Activated naive CD8-positive, alpha-beta T cell treated with anti-CD3 and anti-CD28 coated beads for 36 hours (primary cell): Measurements from ENCODE around the gene GNG11. TPM values are rescaled to one million over a fixed set of nuclear protein-coding genes. Genes with fewer than 3 reads are reported as not detected.
"Not testable (repeated sequence)": the region's sequence is repeated elsewhere in the genome, so short reads cannot be mapped to it uniquely, and the experiment has no call there.

Experiments used
- DNase-seq: peaks from one replicate; pipeline ENCODE4 v3.0.0; 2021
- H3K27ac Mint-ChIP-seq: one replicate; pipeline ENCODE4 v1.8.0; 2022; ENCODE audit warnings: mild to moderate bottlenecking, moderate library complexity, mixed read lengths
- H3K27me3 Mint-ChIP-seq: one replicate; pipeline ENCODE4 v1.8.0; 2022; ENCODE audit warnings: mild to moderate bottlenecking, mixed read lengths
- H3K36me3 Mint-ChIP-seq: one replicate; pipeline ENCODE4 v1.8.0; 2021; ENCODE audit warnings: mild to moderate bottlenecking, mixed read lengths
- H3K4me1 Mint-ChIP-seq: one replicate; pipeline ENCODE4 v1.8.0; 2021; ENCODE audit warnings: mixed read lengths
- H3K4me3 Mint-ChIP-seq: one replicate; pipeline ENCODE4 v1.8.0; 2022; ENCODE audit warnings: mild to moderate bottlenecking, moderate library complexity, mixed read lengths
- H3K9me3 Mint-ChIP-seq: one replicate; pipeline ENCODE4 v1.8.0; 2022; ENCODE audit warnings: mixed read lengths
- total RNA-seq, 2 experiments: library from RNA; stranded (reverse); gene quantifications; one replicate each; pipeline ENCODE4 v1.2.3, GENCODE V29; 2021

The GNG11 gene
- total RNA-seq, 2 experiments from 2014 or later: not detected

- peaks cover 50% of the 10 kb centered on the region for H3K27me3 Mint-ChIP-seq
- no peak overlapping the region for H3K27ac Mint-ChIP-seq
- no peaks in the 10 kb centered on the region for H3K9me3 Mint-ChIP-seq
- no peak overlapping the region for H3K4me3 Mint-ChIP-seq
- no peaks in the 10 kb centered on the region for H3K4me1 Mint-ChIP-seq
- DNase-seq: no peak
- no peaks in the 10 kb centered on the region for H3K36me3 Mint-ChIP-seq
Measured at GRCh38 chr7:93895859-93896600, 25.5 kb upstream of the GNG11 start.

- H3K4me1 Mint-ChIP-seq: no peaks in the 10 kb centered on the region
- no peak overlapping the region for H3K27ac Mint-ChIP-seq
- H3K27me3 Mint-ChIP-seq: peaks cover 36% of the 10 kb centered on the region
- no peak overlapping the region for H3K4me3 Mint-ChIP-seq
- H3K36me3 Mint-ChIP-seq: no peaks in the 10 kb centered on the region
- no peaks in the 10 kb centered on the region for H3K9me3 Mint-ChIP-seq
- no peak for DNase-seq
Measured at GRCh38 chr7:93897680-93898079, 23.9 kb upstream of the GNG11 start.

GRCh38 chr7:93902777-93903423 lies 18.6 kb upstream of the GNG11 start:
- no peak for DNase-seq
- Mint-ChIP-seq H3K9me3 (no peaks in the 10 kb centered on the region), H3K4me1 (no peaks in the 10 kb centered on the region), H3K4me3 (no peak overlapping the region), H3K27ac (no peak overlapping the region), H3K36me3 (no peaks in the 10 kb centered on the region), H3K27me3 (peaks cover 25% of the 10 kb centered on the region)

GRCh38 chr7:93906267-93906666 lies 15.3 kb upstream of the GNG11 start, which contains the start of gene GNGT1:
Gene GNGT1 (plus strand): TSS chr7:93906567. CDS start chr7:93906747, 180 bp downstream.
- no peaks in the 10 kb centered on the region for H3K4me1 Mint-ChIP-seq

GRCh38 chr7:93910076-93910994 lies 11.2 kb upstream of the GNG11 start:
- no peak overlapping the region for H3K27ac Mint-ChIP-seq
- H3K36me3 Mint-ChIP-seq: no peaks in the 10 kb centered on the region
- no peaks in the 10 kb centered on the region for H3K9me3 Mint-ChIP-seq
- no peak for DNase-seq
- no peak overlapping the region for H3K4me3 Mint-ChIP-seq
- peaks cover 23% of the 10 kb centered on the region for H3K27me3 Mint-ChIP-seq
- H3K4me1 Mint-ChIP-seq: no peaks in the 10 kb centered on the region

More at GRCh38 chr7:93906267-93906666, 15.3 kb upstream of the GNG11 start, which contains the start of gene GNGT1:
- H3K4me3 Mint-ChIP-seq: no peak within 1 kb of the TSS
- no peaks in the 10 kb centered on the region for H3K36me3 Mint-ChIP-seq
- no peak for DNase-seq
- no peak within 1 kb of the TSS for H3K27ac Mint-ChIP-seq
- H3K27me3 Mint-ChIP-seq: peaks cover 13% of the 10 kb centered on the region
- no peaks in the 10 kb centered on the region for H3K9me3 Mint-ChIP-seq

- not testable (repeated sequence) for H3K4me3 Mint-ChIP-seq, H3K36me3 Mint-ChIP-seq, DNase-seq, H3K4me1 Mint-ChIP-seq, H3K9me3 Mint-ChIP-seq, H3K27ac Mint-ChIP-seq
- peaks cover 23% of the 10 kb centered on the region for H3K27me3 Mint-ChIP-seq
Measured at GRCh38 chr7:93911242-93911641, 10.3 kb upstream of the GNG11 start.

GRCh38 chr7:93911661-93912060 lies 9.9 kb upstream of the GNG11 start:
- not testable (repeated sequence) for H3K4me3 Mint-ChIP-seq, H3K36me3 Mint-ChIP-seq, H3K27ac Mint-ChIP-seq, H3K9me3 Mint-ChIP-seq, DNase-seq, H3K4me1 Mint-ChIP-seq
- peaks cover 27% of the 10 kb centered on the region for H3K27me3 Mint-ChIP-seq

GRCh38 chr7:93913197-93913596 lies 8.3 kb upstream of the GNG11 start:
- Mint-ChIP-seq H3K27ac (no peak overlapping the region), H3K27me3 (peaks cover 32% of the 10 kb centered on the region), H3K4me1 (no peaks in the 10 kb centered on the region), H3K4me3 (no peak overlapping the region), H3K36me3 (no peaks in the 10 kb centered on the region), H3K9me3 (no peaks in the 10 kb centered on the region)
- no peak for DNase-seq

- Mint-ChIP-seq H3K27me3 (peaks cover 33% of the 10 kb centered on the region), H3K9me3 (no peaks in the 10 kb centered on the region), H3K4me3 (no peak overlapping the region), H3K36me3 (no peaks in the 10 kb centered on the region), H3K4me1 (no peaks in the 10 kb centered on the region), H3K27ac (no peak overlapping the region)
- no peak for DNase-seq
Measured at GRCh38 chr7:93914581-93915066, 6.9 kb upstream of the GNG11 start.

- H3K4me1 Mint-ChIP-seq, DNase-seq: not testable (repeated sequence)
Measured at GRCh38 chr7:93915206-93915842, 6.2 kb upstream of the GNG11 start.

GRCh38 chr7:93915888-93916287 lies 5.6 kb upstream of the GNG11 start:
- H3K4me1 Mint-ChIP-seq, H3K4me3 Mint-ChIP-seq, DNase-seq, H3K36me3 Mint-ChIP-seq, H3K27ac Mint-ChIP-seq, H3K9me3 Mint-ChIP-seq: not testable (repeated sequence)
- H3K27me3 Mint-ChIP-seq: peaks cover 44% of the 10 kb centered on the region

More at GRCh38 chr7:93915206-93915842, 6.2 kb upstream of the GNG11 start:
- H3K9me3 Mint-ChIP-seq, H3K36me3 Mint-ChIP-seq, H3K4me3 Mint-ChIP-seq, H3K27ac Mint-ChIP-seq: not testable (repeated sequence)
- H3K27me3 Mint-ChIP-seq: peaks cover 38% of the 10 kb centered on the region

GRCh38 chr7:93916315-93916714 lies 5.2 kb upstream of the GNG11 start:
- H3K4me3 Mint-ChIP-seq: not testable (repeated sequence)

GRCh38 chr7:93920496-93921182 lies 896 bp upstream of the GNG11 start:
- H3K27me3 Mint-ChIP-seq: peaks cover 63% of the 10 kb centered on the region
- H3K9me3 Mint-ChIP-seq: no peaks in the 10 kb centered on the region
- no peak overlapping the region for H3K27ac Mint-ChIP-seq
- peaks cover 3% of the 10 kb centered on the region for H3K4me1 Mint-ChIP-seq
- no peak for DNase-seq
- no peaks in the 10 kb centered on the region for H3K36me3 Mint-ChIP-seq
- H3K4me3 Mint-ChIP-seq: no peak overlapping the region

More at GRCh38 chr7:93916315-93916714, 5.2 kb upstream of the GNG11 start:
- not testable (repeated sequence) for H3K4me1 Mint-ChIP-seq, H3K9me3 Mint-ChIP-seq, DNase-seq, H3K27ac Mint-ChIP-seq, H3K36me3 Mint-ChIP-seq
- H3K27me3 Mint-ChIP-seq: peaks cover 48% of the 10 kb centered on the region

- Mint-ChIP-seq H3K27me3 (peaks cover 63% of the 10 kb centered on the region), H3K4me1 (peaks cover 3% of the 10 kb centered on the region), H3K27ac (no peak overlapping the region), H3K36me3 (no peaks in the 10 kb centered on the region), H3K9me3 (no peaks in the 10 kb centered on the region), H3K4me3 (no peak overlapping the region)
- DNase-seq: no peak
Measured at GRCh38 chr7:93921186-93921585, 349 bp upstream of the GNG11 start.
